Nephron progenitor cell (in vitro differentiated cells): ENCODE data around the gene TTC4.

ENCODE experiments used
- DNase-seq: peaks from one replicate; pipeline ENCODE4 v3.0.0; 2021
- H3K27ac Mint-ChIP-seq: 2 replicates; pipeline ENCODE4 v1.8.0; 2021; ENCODE audit warnings: mild to moderate bottlenecking, moderate library complexity, mixed read lengths
- H3K27me3 Mint-ChIP-seq: 2 replicates; pipeline ENCODE4 v1.8.0; 2021; ENCODE audit warnings: mild to moderate bottlenecking, low read depth, mixed read lengths; ENCODE audit not compliant: poor library complexity
- H3K36me3 Mint-ChIP-seq: 2 replicates; pipeline ENCODE4 v1.8.0; 2021; ENCODE audit warnings: low read depth, mixed read lengths
- H3K4me1 Mint-ChIP-seq: 2 replicates; pipeline ENCODE4 v1.8.0; 2021; ENCODE audit warnings: mixed read lengths
- H3K4me3 Mint-ChIP-seq: 2 replicates; pipeline ENCODE4 v1.8.0; 2021; ENCODE audit warnings: mild to moderate bottlenecking, moderate library complexity, mixed read lengths
- H3K9me3 Mint-ChIP-seq: 2 replicates; pipeline ENCODE4 v1.8.0; 2021; ENCODE audit warnings: mild to moderate bottlenecking, moderate library complexity, mixed read lengths
- TF ChIP-seq, protein P1 (sequence below): fragments of 200-600 bp; sonication (generic); IDR thresholded peaks from 2 replicates; pipeline ENCODE4 v1.5.0; 2021; ENCODE audit warnings: antibody characterized with exemption

The TTC4 gene

DNA sequence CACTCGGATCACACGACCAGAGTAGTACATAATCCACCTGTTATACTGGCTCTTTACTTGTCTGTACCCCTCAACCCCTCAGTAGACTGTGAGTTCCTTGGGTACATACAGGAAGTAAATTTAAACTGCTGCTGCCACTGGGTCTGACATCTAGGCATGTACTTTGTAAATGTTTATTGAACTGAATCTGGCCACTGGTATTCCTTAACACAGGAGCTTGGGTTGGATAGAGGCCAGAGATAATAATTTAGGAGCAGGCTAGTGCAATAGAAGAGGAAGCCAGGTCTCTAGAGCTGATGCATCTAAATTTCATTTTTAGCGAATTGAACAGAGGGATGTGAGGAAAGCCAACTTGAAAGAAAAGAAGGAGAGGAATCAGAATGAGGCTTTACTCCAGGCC lies 12.4 kb downstream of the TTC4 start:
- no peaks in the 10 kb centered on the region for H3K4me1 Mint-ChIP-seq
- DNase-seq = no peak
- no peaks in the 10 kb centered on the region for H3K27me3 Mint-ChIP-seq
- no peak overlapping the region for H3K4me3 Mint-ChIP-seq
- peaks cover 82% of the 10 kb centered on the region for H3K36me3 Mint-ChIP-seq
- TF ChIP-seq, protein P1, sequence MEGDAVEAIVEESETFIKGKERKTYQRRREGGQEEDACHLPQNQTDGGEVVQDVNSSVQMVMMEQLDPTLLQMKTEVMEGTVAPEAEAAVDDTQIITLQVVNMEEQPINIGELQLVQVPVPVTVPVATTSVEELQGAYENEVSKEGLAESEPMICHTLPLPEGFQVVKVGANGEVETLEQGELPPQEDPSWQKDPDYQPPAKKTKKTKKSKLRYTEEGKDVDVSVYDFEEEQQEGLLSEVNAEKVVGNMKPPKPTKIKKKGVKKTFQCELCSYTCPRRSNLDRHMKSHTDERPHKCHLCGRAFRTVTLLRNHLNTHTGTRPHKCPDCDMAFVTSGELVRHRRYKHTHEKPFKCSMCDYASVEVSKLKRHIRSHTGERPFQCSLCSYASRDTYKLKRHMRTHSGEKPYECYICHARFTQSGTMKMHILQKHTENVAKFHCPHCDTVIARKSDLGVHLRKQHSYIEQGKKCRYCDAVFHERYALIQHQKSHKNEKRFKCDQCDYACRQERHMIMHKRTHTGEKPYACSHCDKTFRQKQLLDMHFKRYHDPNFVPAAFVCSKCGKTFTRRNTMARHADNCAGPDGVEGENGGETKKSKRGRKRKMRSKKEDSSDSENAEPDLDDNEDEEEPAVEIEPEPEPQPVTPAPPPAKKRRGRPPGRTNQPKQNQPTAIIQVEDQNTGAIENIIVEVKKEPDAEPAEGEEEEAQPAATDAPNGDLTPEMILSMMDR = no peak
- peaks cover 28% of the 10 kb centered on the region for H3K9me3 Mint-ChIP-seq
- H3K27ac Mint-ChIP-seq = no peak overlapping the region

DNA sequence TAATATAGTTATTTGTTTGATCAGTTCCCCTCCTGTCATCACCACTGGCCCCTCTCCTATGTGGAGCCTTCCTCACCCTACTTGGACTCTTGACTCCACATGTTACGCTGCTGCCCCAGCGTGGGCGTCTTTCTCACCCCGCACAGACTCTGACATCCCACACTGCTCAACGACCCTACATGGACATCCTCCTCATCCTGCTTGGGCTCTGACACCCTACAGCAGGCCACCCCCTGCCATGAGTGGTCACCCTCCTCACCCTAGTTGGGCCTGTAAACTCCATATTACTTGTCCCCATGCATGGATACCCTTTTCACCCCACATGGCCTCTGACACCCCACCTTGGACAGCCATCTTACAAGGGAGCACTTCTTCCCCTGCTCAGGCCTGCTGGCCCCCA lies 21.0 kb downstream of the TTC4 start:
- TF ChIP-seq, protein P1 = no peak
- peaks cover 69% of the 10 kb centered on the region for H3K36me3 Mint-ChIP-seq
- no peak for DNase-seq
- H3K4me3 Mint-ChIP-seq = no peak overlapping the region
- H3K4me1 Mint-ChIP-seq = no peaks in the 10 kb centered on the region
- H3K27ac Mint-ChIP-seq = no peak overlapping the region
- H3K9me3 Mint-ChIP-seq = no peaks in the 10 kb centered on the region
- no peaks in the 10 kb centered on the region for H3K27me3 Mint-ChIP-seq

DNA sequence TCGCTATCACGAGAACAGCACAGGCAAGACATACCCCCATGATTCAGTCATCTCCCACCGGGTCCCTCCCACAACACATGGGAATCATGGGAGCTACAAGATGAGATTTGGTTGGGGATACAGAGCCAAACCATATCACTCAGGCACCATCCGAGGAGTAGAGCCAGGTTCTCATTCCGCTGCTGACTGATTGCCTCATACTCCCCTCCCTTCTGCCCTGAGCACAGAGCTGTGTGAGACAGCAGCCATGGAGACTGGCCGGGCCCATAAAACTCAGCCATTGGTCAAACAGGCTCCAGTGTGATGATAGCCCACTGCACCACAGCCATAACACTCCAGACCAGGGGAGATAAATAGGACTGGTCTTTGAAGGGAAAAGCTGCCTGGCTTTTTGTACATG lies 22.6 kb downstream of the TTC4 start:
- no peak for DNase-seq
- Mint-ChIP-seq H3K27ac (no peak overlapping the region), H3K36me3 (peaks cover 76% of the 10 kb centered on the region), H3K27me3 (no peaks in the 10 kb centered on the region), H3K4me1 (no peaks in the 10 kb centered on the region), H3K9me3 (no peaks in the 10 kb centered on the region), H3K4me3 (no peak overlapping the region)
- TF ChIP-seq, protein P1 = no peak

DNA sequence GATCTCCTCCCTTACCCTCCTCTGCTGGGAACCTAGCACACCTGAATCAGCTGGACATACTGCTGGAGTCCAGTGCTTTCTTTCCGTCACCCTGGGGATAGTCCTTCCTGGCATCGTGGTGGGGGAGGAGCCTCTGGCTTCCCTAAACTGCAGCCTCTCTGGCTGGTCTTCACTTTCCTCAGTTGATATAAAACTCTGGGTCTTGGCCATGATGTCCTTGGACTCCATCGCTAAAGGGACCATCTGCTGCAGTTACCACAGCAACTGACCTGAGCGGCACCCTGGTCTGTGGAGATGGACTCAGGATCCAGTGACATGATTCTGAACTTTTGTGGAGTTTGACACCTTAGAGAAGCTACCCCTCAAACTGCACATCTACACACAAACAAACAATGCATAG lies 25.9 kb downstream of the TTC4 start:
- H3K4me1 Mint-ChIP-seq = no peaks in the 10 kb centered on the region
- H3K36me3 Mint-ChIP-seq = peaks cover 58% of the 10 kb centered on the region
- peak overlapping the region; percentile 27 for H3K27ac Mint-ChIP-seq
- DNase-seq = no peak
- no peak overlapping the region for H3K4me3 Mint-ChIP-seq
- TF ChIP-seq, protein P1 = no peak
- H3K27me3 Mint-ChIP-seq = no peaks in the 10 kb centered on the region
- H3K9me3 Mint-ChIP-seq = no peaks in the 10 kb centered on the region

DNA sequence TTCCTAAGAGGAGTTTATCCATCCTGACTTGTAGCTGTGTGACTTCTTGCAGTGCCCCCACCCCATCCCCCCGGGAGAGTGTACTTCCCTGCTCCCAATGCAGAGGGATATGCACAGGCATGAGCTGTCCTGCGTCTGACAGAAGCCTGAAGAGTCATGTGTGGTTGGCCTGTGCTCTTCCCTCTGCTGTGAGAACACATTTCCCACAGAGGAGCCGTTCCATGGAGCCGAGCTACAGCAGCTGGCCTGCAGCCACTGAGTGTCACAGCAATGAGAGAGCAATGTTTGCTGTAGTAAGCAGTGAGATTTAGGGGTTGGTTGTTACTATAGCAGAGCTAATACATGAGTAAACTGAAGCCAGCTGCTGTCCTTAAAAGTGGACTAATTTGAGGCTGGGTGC lies 26.6 kb downstream of the TTC4 start:
- Mint-ChIP-seq H3K9me3 (no peaks in the 10 kb centered on the region), H3K36me3 (peaks cover 50% of the 10 kb centered on the region), H3K27me3 (peaks cover under 1% of the 10 kb centered on the region), H3K4me3 (no peak overlapping the region), H3K27ac (no peak overlapping the region), H3K4me1 (no peaks in the 10 kb centered on the region)
- TF ChIP-seq, protein P1 = no peak
- DNase-seq = no peak

DNA sequence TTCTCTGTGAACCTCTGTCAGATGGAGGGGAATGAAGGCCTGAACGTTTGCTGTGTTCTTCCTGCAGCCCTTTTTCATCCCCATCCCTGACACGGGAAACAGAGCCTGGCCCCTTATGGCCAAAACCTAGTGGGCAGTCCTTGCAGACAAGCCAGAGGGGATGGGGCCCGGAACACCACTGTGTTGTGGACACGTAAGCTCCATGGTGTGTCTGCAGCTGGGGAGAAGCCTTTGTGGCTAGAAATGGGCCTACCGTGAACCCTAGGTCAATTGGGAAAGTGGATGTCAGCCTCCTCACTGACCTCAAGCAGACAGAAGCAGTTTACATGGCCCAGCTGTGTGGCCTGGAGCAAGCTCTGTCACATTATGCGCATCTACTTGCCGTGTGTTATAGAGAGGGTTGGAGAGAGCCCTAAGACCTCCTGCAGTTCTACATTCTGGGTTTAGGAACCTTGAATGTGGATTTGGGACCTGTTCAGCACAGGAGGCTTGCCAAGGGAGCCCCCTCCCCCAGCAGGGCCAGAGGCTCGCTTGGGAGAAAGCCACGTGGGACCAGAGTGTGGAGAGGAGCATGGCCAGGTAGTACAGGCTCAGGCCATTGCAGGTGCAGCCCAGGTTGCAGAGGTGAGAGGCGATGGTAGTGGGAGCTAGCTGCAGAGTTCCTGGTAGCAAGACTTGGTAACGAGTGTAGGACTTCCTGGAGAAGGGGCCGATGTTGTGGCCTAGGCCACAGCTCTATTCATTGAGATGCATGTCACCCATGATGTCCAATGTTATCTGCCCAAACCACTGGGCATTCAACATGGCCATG lies 28.0 kb downstream of the TTC4 start:
- Mint-ChIP-seq H3K4me1 (no peaks in the 10 kb centered on the region), H3K9me3 (no peaks in the 10 kb centered on the region), H3K4me3 (no peak overlapping the region), H3K27me3 (peaks cover 5% of the 10 kb centered on the region), H3K36me3 (peaks cover 38% of the 10 kb centered on the region), H3K27ac (peak overlapping the region; percentile 64)
- DNase-seq = no peak
- TF ChIP-seq, protein P1 = no peak
